ENCODE measurements around the gene LCE1D. TPM values are rescaled to one million over a fixed set of nuclear protein-coding genes. Genes with fewer than 3 reads are reported as not detected.

The LCE1D gene
- total RNA-seq, 4 donors from 2014 or later = not detected

DNA sequence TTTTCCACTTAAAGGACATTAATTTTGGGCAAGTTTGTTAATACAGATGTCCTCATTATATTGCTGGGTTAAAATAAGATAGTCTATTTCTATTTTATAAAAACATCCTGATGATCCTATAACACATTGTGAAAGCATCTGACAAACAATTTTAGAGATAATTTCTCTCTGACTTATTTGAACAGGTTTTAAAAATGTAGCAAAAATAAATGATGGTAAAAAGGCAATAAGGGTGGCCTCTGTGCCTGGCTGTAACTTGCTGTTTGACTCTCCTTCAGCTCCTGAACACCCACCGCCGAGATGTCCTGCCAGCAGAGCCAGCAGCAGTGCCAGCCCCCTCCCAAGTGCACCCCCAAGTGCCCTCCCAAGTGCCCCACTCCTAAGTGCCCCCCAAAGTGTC, 30.7 kb downstream of the LCE1D start, which contains the start of gene LCE1A:
Gene LCE1A, plus strand, starts transcription at position 301 of the 400 bp plus-strand sequence. Its CDS starts 0 bp downstream, at position 301.
- intact Hi-C loops (cut with DNase I) = no loop called here
- Histone ChIP-seq H3K4me1 (no peaks in the 10 kb centered on the region), H3K27me3 (no peaks in the 10 kb centered on the region), H3K36me3 (no peaks in the 10 kb centered on the region), H3K9me3 (no peaks in the 10 kb centered on the region), H3K4me3 (replicated peaks in 1 of 3) (no peak within 1 kb of the TSS), H3K27ac (no peak within 1 kb of the TSS)
- no peak for TF ChIP-seq POLR2A (IDR thresholded peaks at IDR 0.05)
- TF ChIP-seq, protein P1, sequence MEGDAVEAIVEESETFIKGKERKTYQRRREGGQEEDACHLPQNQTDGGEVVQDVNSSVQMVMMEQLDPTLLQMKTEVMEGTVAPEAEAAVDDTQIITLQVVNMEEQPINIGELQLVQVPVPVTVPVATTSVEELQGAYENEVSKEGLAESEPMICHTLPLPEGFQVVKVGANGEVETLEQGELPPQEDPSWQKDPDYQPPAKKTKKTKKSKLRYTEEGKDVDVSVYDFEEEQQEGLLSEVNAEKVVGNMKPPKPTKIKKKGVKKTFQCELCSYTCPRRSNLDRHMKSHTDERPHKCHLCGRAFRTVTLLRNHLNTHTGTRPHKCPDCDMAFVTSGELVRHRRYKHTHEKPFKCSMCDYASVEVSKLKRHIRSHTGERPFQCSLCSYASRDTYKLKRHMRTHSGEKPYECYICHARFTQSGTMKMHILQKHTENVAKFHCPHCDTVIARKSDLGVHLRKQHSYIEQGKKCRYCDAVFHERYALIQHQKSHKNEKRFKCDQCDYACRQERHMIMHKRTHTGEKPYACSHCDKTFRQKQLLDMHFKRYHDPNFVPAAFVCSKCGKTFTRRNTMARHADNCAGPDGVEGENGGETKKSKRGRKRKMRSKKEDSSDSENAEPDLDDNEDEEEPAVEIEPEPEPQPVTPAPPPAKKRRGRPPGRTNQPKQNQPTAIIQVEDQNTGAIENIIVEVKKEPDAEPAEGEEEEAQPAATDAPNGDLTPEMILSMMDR (IDR thresholded peaks at IDR 0.05) = no peak
- WGBS, 2 donors = 61 to 71% methylated on average over 2 of the region's 2 CpGs
- no peak for DNase-seq

DNA sequence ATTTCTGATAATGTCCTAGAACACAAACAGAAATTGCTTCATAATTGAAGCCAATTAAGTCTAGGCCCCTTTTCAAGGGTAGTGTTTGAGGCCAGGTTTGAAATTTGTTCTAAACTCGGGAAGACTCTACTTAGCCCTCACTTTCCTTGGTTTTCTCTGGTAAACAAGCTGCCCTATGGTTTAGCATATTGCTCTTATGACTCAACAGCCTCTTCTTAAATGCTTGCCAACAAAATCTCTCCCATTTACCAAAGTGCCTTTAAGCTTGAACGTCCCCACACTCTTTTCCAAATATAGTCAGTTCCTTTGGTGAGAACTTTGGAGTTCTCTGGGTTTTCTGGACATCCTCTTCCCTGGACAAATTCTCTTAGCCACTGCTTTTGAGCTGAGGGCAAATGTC, 40.3 kb downstream of the LCE1D start:
- DNase-seq = no peak
- no peaks in the 10 kb centered on the region for H3K36me3 ChIP-seq
- TF ChIP-seq, protein P1 (IDR thresholded peaks at IDR 0.05) = no peak
- TF ChIP-seq POLR2A (IDR thresholded peaks at IDR 0.05) = no peak
- H3K4me1 ChIP-seq = no peaks in the 10 kb centered on the region
- H3K4me3 ChIP-seq (replicated peaks in 1 of 3) = no peak overlapping the region
- H3K27ac ChIP-seq = no peak overlapping the region
- intact Hi-C loops (cut with DNase I) = no loop called here
- no peaks in the 10 kb centered on the region for H3K27me3 ChIP-seq
- no peaks in the 10 kb centered on the region for H3K9me3 ChIP-seq
- 61% methylated on average over 2 of the region's 2 CpGs for WGBS, 2 donors

DNA sequence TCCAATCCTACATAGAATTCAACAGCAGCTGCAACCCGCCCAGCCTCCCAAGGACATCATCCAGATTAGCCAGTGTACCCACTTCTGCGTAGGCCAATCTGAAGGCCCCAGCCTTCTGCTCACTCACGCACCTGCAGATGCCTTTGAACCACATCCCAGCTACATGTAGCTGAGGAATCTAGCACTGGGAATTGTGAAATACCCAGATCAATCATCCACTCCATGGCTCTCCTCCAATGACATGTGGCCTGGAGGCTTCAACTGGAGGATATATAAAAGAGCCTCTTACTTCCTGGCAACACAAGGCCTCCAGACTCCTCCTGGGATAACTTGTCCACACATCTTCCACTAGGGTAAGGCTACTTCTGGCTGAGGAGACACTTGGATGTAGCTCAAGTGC, 46.0 kb downstream of the LCE1D start, which contains the start of gene LCE6A:
Gene LCE6A, plus strand, starts transcription at position 301 of the 400 bp plus-strand sequence. CDS start 665 bp downstream, outside the sequence.
- Histone ChIP-seq H3K4me1 (peaks cover 0 to 4% of the 10 kb centered on the region in 2 donors), H3K36me3 (no peaks in the 10 kb centered on the region), H3K9me3 (no peaks in the 10 kb centered on the region), H3K4me3 (replicated peaks in 1 of 3) (no peak within 1 kb of the TSS), H3K27ac (no peak within 1 kb of the TSS), H3K27me3 (no peaks in the 10 kb centered on the region)
- WGBS, 2 donors = 91 to 93% methylated on average over 3 of the region's 3 CpGs
- DNase-seq = no peak
- intact Hi-C loops (cut with DNase I) = no loop called here
- TF ChIP-seq, protein P1 (IDR thresholded peaks at IDR 0.05) = no peak
- no peak for TF ChIP-seq POLR2A (IDR thresholded peaks at IDR 0.05)

Other genes starting within 250 kb of the LCE1D start
- gene LCE3E, start 229.9 kb upstream of the LCE1D start, total RNA-seq = not detected
- not detected for gene LCE3D, start 216.2 kb upstream of the LCE1D start, total RNA-seq
- gene LCE3C, start 196.5 kb upstream of the LCE1D start, total RNA-seq = not detected
- gene LCE3B, start 182.9 kb upstream of the LCE1D start, total RNA-seq = not detected
- gene LCE3A, start 173.6 kb upstream of the LCE1D start, total RNA-seq = not detected
- not detected for gene LCE2D, start 133.3 kb upstream of the LCE1D start, total RNA-seq
- gene LCE2C, start 121.4 kb upstream of the LCE1D start, total RNA-seq = 10 to 100 TPM in 1 of 4 donors, not detected in 3; 17.6 TPM
- gene LCE2B, start 110.6 kb upstream of the LCE1D start, total RNA-seq = not detected
- not detected for gene LCE2A, start 98.4 kb upstream of the LCE1D start, total RNA-seq
- not detected for gene LCE4A, start 88.6 kb upstream of the LCE1D start, total RNA-seq
- not detected for gene KPRP, start 38.7 kb upstream of the LCE1D start, total RNA-seq
- gene LCE1F, start 21.6 kb upstream of the LCE1D start, total RNA-seq = not detected
- gene LCE1E, start 10.5 kb upstream of the LCE1D start, total RNA-seq = not detected
- gene LCE1C, start 9.9 kb downstream of the LCE1D start, total RNA-seq = not detected
- gene LCE1B, start 15.2 kb downstream of the LCE1D start, total RNA-seq = not detected
- gene LCE1A, start 30.8 kb downstream of the LCE1D start, total RNA-seq = not detected
- not detected for gene LCE6A, start 46.1 kb downstream of the LCE1D start, total RNA-seq
- not detected for gene LCE7A, start 63.3 kb downstream of the LCE1D start, total RNA-seq
- gene SMCP, start 81.6 kb downstream of the LCE1D start, total RNA-seq = 1 to 10 TPM in 1 of 4 donors, not detected in 3; 2.6 TPM
- gene IVL, start 111.8 kb downstream of the LCE1D start, total RNA-seq = not detected
- not detected for gene SPRR5, start 150.5 kb downstream of the LCE1D start, total RNA-seq
- not detected for gene SPRR4, start 173.9 kb downstream of the LCE1D start, total RNA-seq
- gene SPRR1A, start 187.4 kb downstream of the LCE1D start, total RNA-seq = not detected
- gene SPRR3, start 205.0 kb downstream of the LCE1D start, total RNA-seq = not detected
- not detected for gene SPRR1B, start 234.5 kb downstream of the LCE1D start, total RNA-seq
- gene SPRR2D, start 244.4 kb downstream of the LCE1D start, total RNA-seq = not detected